K562 (cell line): ENCODE data around the gene ERG28. TPM values are rescaled to one million over a fixed set of nuclear protein-coding genes. Genes with fewer than 3 reads are reported as not detected.

Experiments used
- ATAC-seq: fragments of 200-7000 bp; cut with Tn5 transposase; 3 replicates; pipeline ENCODE4 v1.9.1; 2020; ENCODE audit warnings: moderate library complexity
- BruUV-seq: library from RNA; stranded (reverse); fragments of 400-500 nt; replicated peaks from 2 replicates; lab custom pipeline; 2021; lab: Mats Ljungman, UMichigan
- CTCF ChIA-PET: fragments of 300-600 bp; formaldehyde crosslinking; extraction: SDS; loops from one replicate; lab custom pipeline; 2021; ENCODE audit warnings: low intra/inter-chr PET ratio; lab: Yijun Ruan, JAX
- POLR2A ChIA-PET: fragments of 300-600, 350-650 bp; sonication (Branson Sonifier 250); formaldehyde crosslinking; extraction: SDS; loops from one replicate; lab custom pipeline; 2021; ENCODE audit warnings: antibody characterized with exemption, inconsistent platforms; lab: Yijun Ruan, JAX
- DNase-seq, 4 experiments: peaks; one replicate each; pipeline versions ENCODE4 v3.0.0 to v3.0.0-alpha.2; 2011 to 2018; ENCODE audit warnings: low spot score in 3 of 4, mixed read lengths in 3 of 4; ENCODE audit errors: extremely low read depth in 1 of 4
- FAIRE-seq: peaks from 2 replicates; lab custom pipeline; 2011; peaks lifted over from hg19 to GRCh38; lab: Jason Lieb, UNC
- H2AFZ ChIP-seq: 2 replicates; pipeline ENCODE4 v1.6.0; 2011; ENCODE audit warnings: low read depth, low read length, control low read depth, inconsistent platforms
- H3K27ac ChIP-seq: fragments of 200-600 bp; 3 replicates; pipeline ENCODE4 v1.8.0; 2011; ENCODE audit warnings: low read depth, mild to moderate bottlenecking, control low read depth, inconsistent platforms, low read length, moderate library complexity, mixed read lengths; ENCODE audit errors: extremely low read depth
- H3K27me3 ChIP-seq, 2 experiments: fragments of 300-600 bp in 1 of 2; 2 replicates in 1 of 2; 3 replicates in 1 of 2; pipeline versions ENCODE4 v1.6.0 to v1.8.0; 2011; ENCODE audit warnings: inconsistent platforms in 2 of 2, low read length in 2 of 2, mild to moderate bottlenecking in 1 of 2, mixed read lengths in 1 of 2, moderate library complexity in 1 of 2; ENCODE audit not compliant: control insufficient read depth in 2 of 2, insufficient read depth in 2 of 2
- H3K36me3 ChIP-seq: fragments of 300-600 bp; 3 replicates; pipeline ENCODE4 v1.8.0; 2011; ENCODE audit warnings: mild to moderate bottlenecking, low read length, inconsistent platforms; ENCODE audit not compliant: control insufficient read depth, insufficient read depth
- H3K4me1 ChIP-seq, 2 experiments: fragments of 200-600 bp in 1 of 2; replicated peaks in 1 of 2; 2 replicates in 1 of 2; 3 replicates in 1 of 2; pipeline versions ENCODE4 v1.5.1 to v1.8.0; 2011; ENCODE audit warnings: inconsistent platforms in 2 of 2, low read length in 2 of 2, mild to moderate bottlenecking in 1 of 2, mixed read lengths in 1 of 2, moderate library complexity in 1 of 2; ENCODE audit not compliant: control insufficient read depth in 2 of 2, insufficient read depth in 2 of 2
- H3K4me2 ChIP-seq: 2 replicates; pipeline ENCODE4 v1.6.1; 2011; ENCODE audit warnings: low read length, control low read depth, inconsistent platforms, mixed read lengths; ENCODE audit not compliant: insufficient read depth
- H3K4me3 ChIP-seq: fragments of 200-600 bp; sonication (generic), shearing (Covaris generic); 2 replicates; pipeline ENCODE4 v1.5.1; 2016; ENCODE audit warnings: control low read depth, inconsistent platforms
- H3K79me2 ChIP-seq: fragments of 200-600 bp; 3 replicates; pipeline ENCODE4 v1.8.0; 2011; ENCODE audit warnings: low read length, inconsistent platforms; ENCODE audit not compliant: control insufficient read depth, insufficient read depth
- H3K9ac ChIP-seq, 2 experiments: 2 replicates each; pipeline versions ENCODE4 v1.6.0 to v1.6.1; 2011; ENCODE audit warnings: low read depth in 2 of 2, low read length in 2 of 2, control low read depth in 1 of 2, inconsistent platforms in 1 of 2, mild to moderate bottlenecking in 1 of 2, mixed read lengths in 1 of 2; ENCODE audit not compliant: insufficient read depth in 1 of 2
- H3K9me1 ChIP-seq: one replicate; pipeline ENCODE4 v1.6.0; 2011; ENCODE audit warnings: inconsistent platforms, mild to moderate bottlenecking, low read length, moderate library complexity; ENCODE audit not compliant: control insufficient read depth, insufficient read depth
- H3K9me3 ChIP-seq: replicated peaks from 2 replicates; pipeline ENCODE4 v1.5.1; 2011; ENCODE audit warnings: low read depth, low read length, inconsistent platforms; ENCODE audit not compliant: control insufficient read depth, insufficient read depth
- H4K20me1 ChIP-seq: replicated peaks from 2 replicates; pipeline ENCODE4 v1.6.1; 2011; ENCODE audit warnings: low read length, inconsistent platforms, mixed read lengths; ENCODE audit not compliant: control insufficient read depth, insufficient read depth
- ARID2 ChIP-seq: fragments of 450-650 bp; IDR thresholded peaks from 2 replicates; pipeline ENCODE4 v1.6.1; 2017; ENCODE audit warnings: antibody characterized with exemption, mild to moderate bottlenecking
- CTCFL ChIP-seq: IDR thresholded peaks from 2 replicates; pipeline ENCODE4 v1.6.1; 2011; ENCODE audit warnings: borderline replicate concordance, low read depth, mild to moderate bottlenecking, moderate library complexity, low read length; ENCODE audit not compliant: insufficient read depth, poor library complexity, severe bottlenecking
- CXXC5 ChIP-seq: fragments of 250-450 bp; sonication (Bioruptor Pico); IDR thresholded peaks from 2 replicates; pipeline ENCODE4 v1.8.0; 2022; ENCODE audit warnings: inconsistent platforms, mild to moderate bottlenecking, moderate library complexity
- PBX2 ChIP-seq, 2 experiments: IDR thresholded peaks in 1 of 2; conservative IDR thresholded peaks in 1 of 2; 2 replicates each; pipeline ENCODE4 v1.6.1; 2016; ENCODE audit warnings: low read depth in 2 of 2, mild to moderate bottlenecking in 1 of 2, missing compliant biosample characterization in 1 of 2, missing genetic modification characterization in 1 of 2, moderate library complexity in 1 of 2
- ZKSCAN8 ChIP-seq: fragments of 200-800 bp; sonication (Bioruptor generic); IDR thresholded peaks from 2 replicates; pipeline ENCODE4 v1.6.1; 2016; ENCODE audit warnings: missing genetic modification characterization, missing compliant biosample characterization
- ZNF407 ChIP-seq: fragments of 450-650 bp; IDR thresholded peaks from 2 replicates; pipeline ENCODE4 v1.6.1; 2016; ENCODE audit warnings: low read depth
- ZSCAN29 ChIP-seq: fragments of 450-650 bp; IDR thresholded peaks from 2 replicates; pipeline ENCODE4 v1.6.1; 2017
- WGBS: fragments of 100-300 bp; shearing (Covaris generic); methylation state at CpG from one replicate; pipeline ENCODE4 v1.1.6; 2016; ENCODE audit warnings: low coverage, mixed read lengths; ENCODE audit not compliant: insufficient coverage; ENCODE audit errors: missing lambda C conversion rate; 5-methylcytosine and 5-hydroxymethylcytosine counted together
- in situ Hi-C: fragments of 300-500 bp; cut with MboI; formaldehyde crosslinking; loops from 4 replicates; pipeline ENCODE4 v1.15.0; 2018; ENCODE audit warnings: inconsistent platforms, mixed read lengths
- intact Hi-C: fragments of 100-400 bp; cut with micrococcal nuclease; formaldehyde crosslinking; loops from 2 replicates; pipeline ENCODE4 v1.14.2; 2022
- polyA plus RNA-seq, 8 experiments: library from polyadenylated mRNA; depleted of rRNA in 4 of 8; stranded (reverse) in 5 of 8; unstranded in 3 of 8; fragments of >200 nt; fragmentation: Nextera tagmentation in 2 of 8; fragmentation: Illumina TruSeq in 1 of 8; extraction: Ambion mirVana in 2 of 8; extraction: Trizol in 1 of 8; gene quantifications; 2 replicates each; pipeline versions ENCODE4 v1.2.1 to v1.2.3, GENCODE V29; 2011 to 2014; ENCODE audit warnings: inconsistent platforms in 1 of 8, missing spikeins in 1 of 8
- total RNA-seq, 7 experiments: library from RNA; depleted of rRNA in 6 of 7; stranded (reverse); fragments of >200 nt in 6 of 7; fragmentation: Illumina TruSeq in 2 of 7; extraction: Trizol in 2 of 7; gene quantifications; 2 replicates each; pipeline versions ENCODE4 v1.2.1 to v1.2.3, GENCODE V29; 2011 to 2021; ENCODE audit warnings: low replicate concordance in 1 of 7

ERG28 gene
- total and polyA plus RNA-seq, 9 of the 15 experiments (the other 6 are each of a cell fraction or from before 2014, with no cell fraction given), result 3.1 to 34.2 (median 14.2) TPM

- TF ChIP-seq ZNF407, result no peak
- TF ChIP-seq ZSCAN29, result no peak
- TF ChIP-seq PBX2 (CRISPR knock-in tag; IDR thresholded peaks at IDR 0.05; ENCODE audit: low read depth), result no peak
- TF ChIP-seq PBX2 (tag; conservative IDR thresholded peaks at IDR 0.05; ENCODE audit: low read depth), result no peak
- no peak for TF ChIP-seq CXXC5 (CRISPR knock-in tag)
- no peak for TF ChIP-seq ARID2
- no peak for TF ChIP-seq CTCFL
- no peak for TF ChIP-seq ZKSCAN8 (CRISPR knock-in tag)
- in situ Hi-C loops, result no loop called here
- Histone ChIP-seq H3K27ac (no peak overlapping the region), H3K4me3 (no peak overlapping the region), H2AFZ (no peak overlapping the region), H3K9ac (no peak overlapping the region), H3K36me3 (no peaks in the 10 kb centered on the region), H3K4me2 (no peak overlapping the region), H3K4me1 (no peaks in the 10 kb centered on the region), H3K79me2 (no peaks in the 10 kb centered on the region), H3K9me3 (no peaks in the 10 kb centered on the region), H3K9me1 (no peaks in the 10 kb centered on the region), H3K27me3 (peaks cover 2 to 21% of the 10 kb centered on the region in 2 experiments; a peak in 3 of 5 replicates), H4K20me1 (no peaks in the 10 kb centered on the region)
- CTCF ChIA-PET, result no interaction called here
- ATAC-seq (no peak), DNase-seq (no peak), FAIRE-seq (no peak)
- WGBS, result 0% methylated on average over 4 of the region's 5 CpGs
- BruUV-seq, result no TSS peak
- intact Hi-C loops, result no loop called here
- POLR2A ChIA-PET, result no interaction called here
Observed at GRCh38 chr14:75631453-75631831, 29.2 kb downstream of the ERG28 start.
